DMS53 treated with DMSO at 0.1 percent for 48 hours (cell line): ENCODE results near the gene RALGAPA1.
"Not testable (repeated sequence)": the region's sequence is repeated elsewhere in the genome, so short reads cannot be mapped to it uniquely, and the experiment has no call there.

Source experiments
- DNase-seq: peaks from one replicate; lab custom pipeline; 2025; ENCODE audit not compliant: unreplicated experiment; lab: John Stamatoyannopoulos, UW

The RALGAPA1 gene

DNA sequence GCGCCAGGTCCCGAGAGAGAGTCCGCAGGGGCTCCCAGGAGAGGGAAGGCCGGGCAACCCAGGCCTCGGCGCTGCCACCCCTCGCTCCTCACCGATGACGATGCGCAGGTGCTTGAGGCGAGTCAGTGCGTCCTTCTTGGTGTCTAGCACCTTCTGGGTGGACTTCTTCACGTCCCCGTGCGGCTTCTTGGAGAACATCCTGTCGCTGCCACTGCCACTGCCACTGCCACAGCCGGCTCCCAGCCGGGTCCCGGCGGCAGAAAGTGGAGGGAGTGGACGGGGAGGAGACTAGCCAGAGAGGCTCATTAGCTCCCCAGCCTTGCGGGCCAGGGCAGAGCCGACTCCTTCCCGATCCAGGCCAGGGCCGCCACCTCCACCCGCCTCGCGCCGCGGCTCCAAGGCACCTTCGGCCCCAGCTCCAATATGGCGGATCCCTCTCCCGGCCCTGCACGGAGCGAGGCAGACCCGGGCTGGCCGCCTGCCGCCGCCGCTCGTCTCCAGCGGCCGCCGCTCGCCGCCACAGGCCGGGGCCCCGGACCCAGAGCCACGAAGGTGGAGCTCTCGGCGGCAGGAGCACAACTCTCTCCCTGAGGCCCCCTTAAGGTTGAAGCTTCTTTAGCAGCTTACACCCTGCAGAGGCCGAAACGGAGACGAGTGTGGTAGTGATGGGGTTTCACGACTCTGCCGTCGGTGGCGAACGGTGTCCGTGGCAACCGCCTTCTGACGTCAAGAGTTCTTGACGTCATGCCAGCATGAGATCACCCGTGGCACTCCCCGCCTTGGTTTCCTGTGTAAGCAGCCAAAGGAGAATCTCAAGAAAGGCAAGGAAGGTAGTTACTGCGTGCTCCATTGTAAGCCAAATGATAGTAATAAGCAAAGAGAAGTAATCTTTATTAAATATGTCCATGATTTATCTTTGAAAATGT lies at the start of gene RALGAPA1:
Gene RALGAPA1 (minus strand): TSS at position 658 of the 926 bp plus-strand sequence. CDS start 460 bp downstream, at position 198.
- peak; percentile 84 for DNase-seq

DNA sequence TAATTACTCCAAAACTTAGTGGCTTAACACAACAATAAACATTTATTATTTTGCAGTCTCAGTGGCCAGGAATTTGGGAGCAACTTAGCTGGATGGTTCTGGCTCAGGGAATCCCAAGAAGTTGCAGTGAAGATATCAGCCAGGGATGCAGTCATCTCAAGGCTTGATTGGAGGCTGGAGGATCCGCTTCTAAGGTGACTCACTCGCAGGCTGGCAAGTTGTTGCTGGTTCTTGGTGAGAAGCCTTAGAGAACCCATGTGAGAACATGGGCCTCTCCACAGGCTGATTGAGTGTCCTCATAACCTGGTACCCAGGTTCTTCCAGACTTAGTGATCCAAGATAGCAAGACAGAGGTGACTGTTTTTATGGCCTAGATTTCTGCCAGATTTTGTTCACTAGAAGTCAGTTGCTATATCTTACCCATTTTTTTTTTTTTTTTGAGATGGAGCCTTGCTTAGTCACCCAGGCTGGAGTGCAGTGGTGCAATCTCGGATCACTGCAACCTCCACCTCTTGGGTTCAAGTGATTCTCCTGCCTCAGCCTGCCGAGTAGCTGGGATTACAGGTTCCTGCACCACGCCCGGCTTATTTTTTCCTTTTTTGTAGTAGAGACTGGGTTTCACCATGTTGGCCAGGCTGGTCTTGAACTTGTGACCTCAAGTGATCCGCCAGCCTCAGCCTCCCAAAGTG lies 49.6 kb upstream of the RALGAPA1 start:
- no peak for DNase-seq

DNA sequence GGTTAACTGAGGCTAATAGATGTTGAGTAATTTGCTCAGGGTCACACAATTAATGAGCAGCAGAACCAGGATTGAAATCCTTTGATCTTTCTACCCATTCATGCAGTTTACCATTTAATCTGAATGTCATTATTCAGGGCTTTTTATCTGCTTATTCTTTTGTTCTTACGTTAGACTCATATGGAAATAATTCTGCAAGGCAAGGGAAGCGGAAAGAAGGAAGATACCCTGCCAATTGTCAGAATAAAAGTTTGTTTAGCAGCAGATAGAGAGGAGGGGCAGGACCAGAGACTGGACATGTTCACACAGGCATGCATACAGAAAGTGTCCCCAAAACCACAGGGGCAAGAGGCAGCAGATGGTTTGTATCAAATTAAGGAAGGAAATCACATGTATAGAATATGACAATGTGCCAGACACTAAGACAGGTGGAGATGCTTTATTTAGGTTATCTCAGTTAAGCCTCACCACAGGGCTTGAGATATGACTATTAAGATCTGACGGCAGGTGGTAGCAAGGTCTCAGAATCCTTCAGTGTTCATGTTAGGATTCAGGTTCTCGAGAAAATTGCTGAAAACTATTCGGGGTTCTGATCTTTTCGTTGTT lies 46.9 kb upstream of the RALGAPA1 start:
- no peak for DNase-seq

DNA sequence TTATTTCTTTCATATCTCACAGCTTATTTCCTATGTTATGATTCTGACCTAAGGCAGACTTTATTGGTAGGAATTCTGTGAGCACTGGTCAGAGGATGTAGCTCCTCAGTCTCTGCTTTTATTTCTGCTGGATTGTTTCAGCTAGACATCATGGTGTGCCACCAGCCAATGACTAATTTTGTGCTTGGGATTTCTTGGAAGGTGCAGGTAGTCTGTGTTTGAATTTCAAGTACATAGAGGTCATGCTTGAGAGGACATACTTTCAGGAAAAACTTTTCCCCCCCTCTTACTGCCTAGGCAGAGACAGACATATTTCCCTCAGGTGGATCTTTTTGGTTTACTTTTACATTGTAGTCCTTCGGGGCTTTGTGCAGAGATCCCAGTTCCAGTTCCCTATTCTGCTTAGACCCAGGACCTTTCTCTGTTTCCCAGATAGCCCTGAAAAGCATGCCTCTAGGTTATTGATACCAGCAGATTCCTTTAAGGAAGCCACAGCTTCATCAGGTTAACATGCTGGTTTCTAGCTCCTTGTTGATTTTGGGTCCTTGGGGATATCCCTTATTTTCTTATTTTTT lies 45.7 kb upstream of the RALGAPA1 start:
- DNase-seq: no peak

DNA sequence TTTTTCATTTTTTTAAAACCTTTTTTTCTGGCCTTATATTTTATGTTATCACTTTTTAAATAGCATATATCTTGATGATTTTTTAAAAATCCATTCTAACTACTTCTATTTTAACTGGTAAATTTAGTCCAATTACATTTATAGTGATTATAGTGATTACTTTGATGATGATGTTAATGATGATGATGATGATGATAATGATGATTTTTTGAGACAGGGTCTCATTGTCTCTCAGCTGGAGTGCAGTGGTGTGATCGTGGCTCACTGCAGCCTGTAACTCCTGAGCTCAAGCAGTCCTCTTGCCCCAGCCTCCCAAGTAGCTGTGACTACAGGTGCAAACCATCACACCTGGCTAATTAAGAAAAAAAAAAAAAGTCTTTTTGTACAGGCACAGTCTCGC lies 44.1 kb upstream of the RALGAPA1 start:
- DNase-seq: no peak

DNA sequence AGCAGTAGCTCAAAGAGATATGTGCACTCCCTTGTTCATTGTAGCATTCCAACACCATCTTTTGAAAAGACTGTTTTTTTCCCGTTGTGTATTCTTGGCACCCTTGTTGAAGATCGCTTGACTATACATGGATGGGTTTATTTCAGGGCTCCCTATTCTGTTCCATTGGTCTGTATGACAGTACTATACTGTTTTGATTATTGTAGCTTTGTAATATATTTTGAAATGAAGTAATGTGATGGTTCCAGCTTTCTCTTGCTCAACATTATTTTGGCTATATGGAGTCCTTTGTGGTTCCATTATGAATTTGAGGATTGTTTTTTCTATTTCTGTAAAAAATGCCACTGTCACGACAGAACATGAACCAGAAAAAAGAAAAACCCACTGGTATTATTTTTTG lies 42.7 kb upstream of the RALGAPA1 start:
- no peak for DNase-seq

DNA sequence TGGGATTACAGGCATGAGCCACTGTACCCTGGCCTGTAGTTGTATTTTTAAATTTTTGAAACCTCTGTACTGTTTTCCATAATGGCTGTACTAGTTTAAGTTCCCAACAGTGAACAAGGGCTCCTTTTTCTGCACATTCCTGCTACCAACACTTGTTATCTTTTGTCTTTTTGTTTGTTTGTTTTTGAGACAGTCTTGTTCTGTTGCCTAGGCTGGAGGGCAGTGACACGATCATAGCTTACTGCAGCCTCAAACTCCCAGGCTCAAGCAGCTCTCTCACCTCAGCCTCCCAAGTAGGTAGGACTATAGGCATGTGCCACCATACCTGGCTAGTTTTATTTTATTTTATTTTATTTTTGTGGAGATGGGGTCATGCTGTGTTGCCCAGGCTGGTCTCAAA lies 40.0 kb upstream of the RALGAPA1 start:
- DNase-seq: no peak

DNA sequence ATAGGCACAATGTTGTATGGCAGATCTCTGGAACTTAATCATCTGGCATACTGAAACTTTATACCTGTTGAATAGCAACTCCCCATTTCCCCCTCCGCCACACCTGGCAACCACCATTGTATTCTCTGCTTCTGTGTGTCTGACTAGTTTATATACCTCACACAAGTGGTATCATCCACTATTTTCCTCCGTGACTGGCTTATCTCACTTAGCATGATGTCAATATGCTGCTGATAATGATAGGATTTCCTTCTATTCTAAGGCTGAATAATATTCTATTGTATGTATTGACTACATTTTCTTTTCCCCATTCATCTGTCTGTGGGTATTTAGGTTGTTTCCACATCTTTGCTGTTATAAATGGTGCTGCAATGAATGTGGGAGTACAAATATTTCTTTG lies 38.5 kb upstream of the RALGAPA1 start:
- DNase-seq: no peak

DNA sequence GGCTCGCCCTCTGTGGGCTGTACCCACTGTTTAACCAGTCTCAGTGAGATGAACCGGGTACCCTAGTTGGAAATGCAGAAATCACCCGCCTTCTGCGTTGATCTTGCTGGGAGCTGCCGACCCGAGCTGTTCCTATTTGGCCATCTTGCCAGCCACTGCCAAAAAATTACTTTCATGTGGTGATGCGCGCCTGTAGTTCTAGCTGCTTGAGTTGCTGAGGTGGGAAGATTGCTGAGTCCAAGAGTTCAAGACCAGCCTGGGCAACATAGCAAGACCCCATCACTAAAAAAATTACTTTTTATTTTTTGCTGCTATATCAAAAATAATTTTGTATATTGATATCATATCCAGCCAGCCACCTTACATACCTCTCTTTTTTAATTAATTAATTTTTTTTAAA lies 35.4 kb upstream of the RALGAPA1 start:
- no peak for DNase-seq

DNA sequence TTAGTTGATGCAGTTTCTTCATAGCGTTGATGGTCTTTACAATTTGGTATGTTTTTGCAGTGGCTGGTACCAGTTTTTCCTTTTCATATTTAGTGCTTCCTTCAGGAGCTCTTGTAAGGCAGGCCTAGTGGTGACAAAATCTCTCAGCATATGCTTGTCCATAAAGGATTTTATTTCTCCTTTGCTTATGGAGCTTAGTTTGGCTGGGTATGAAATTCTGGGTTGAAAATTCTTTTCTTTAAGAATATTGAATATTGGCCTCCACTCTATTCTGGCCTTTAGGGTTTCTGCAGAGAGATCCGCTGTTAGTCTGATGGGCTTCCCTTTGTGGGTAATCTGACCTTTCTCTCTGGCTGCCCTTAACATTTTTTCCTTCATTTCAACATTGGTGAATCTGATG lies 33.1 kb upstream of the RALGAPA1 start:
- DNase-seq: not testable (repeated sequence)

DNA sequence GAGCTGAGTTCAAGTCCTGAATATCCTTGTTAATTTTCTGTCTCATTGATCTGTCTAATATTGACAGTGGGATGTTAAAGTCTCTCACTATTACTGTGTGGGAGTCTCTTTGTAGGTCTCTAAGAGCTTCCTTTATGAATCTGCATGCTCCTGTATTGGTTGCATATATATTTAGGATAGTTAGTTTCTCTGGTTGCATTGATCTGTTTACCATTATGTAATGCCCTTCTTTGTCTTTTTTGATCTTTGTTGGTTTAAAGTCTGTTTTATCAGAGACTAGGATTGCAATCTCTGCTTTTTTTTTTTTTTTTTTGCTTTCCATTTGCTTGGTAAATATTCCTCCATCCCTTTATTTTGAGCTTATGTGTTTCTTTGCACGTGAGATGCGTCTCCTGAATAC lies 32.6 kb upstream of the RALGAPA1 start:
- not testable (repeated sequence) for DNase-seq

DNA sequence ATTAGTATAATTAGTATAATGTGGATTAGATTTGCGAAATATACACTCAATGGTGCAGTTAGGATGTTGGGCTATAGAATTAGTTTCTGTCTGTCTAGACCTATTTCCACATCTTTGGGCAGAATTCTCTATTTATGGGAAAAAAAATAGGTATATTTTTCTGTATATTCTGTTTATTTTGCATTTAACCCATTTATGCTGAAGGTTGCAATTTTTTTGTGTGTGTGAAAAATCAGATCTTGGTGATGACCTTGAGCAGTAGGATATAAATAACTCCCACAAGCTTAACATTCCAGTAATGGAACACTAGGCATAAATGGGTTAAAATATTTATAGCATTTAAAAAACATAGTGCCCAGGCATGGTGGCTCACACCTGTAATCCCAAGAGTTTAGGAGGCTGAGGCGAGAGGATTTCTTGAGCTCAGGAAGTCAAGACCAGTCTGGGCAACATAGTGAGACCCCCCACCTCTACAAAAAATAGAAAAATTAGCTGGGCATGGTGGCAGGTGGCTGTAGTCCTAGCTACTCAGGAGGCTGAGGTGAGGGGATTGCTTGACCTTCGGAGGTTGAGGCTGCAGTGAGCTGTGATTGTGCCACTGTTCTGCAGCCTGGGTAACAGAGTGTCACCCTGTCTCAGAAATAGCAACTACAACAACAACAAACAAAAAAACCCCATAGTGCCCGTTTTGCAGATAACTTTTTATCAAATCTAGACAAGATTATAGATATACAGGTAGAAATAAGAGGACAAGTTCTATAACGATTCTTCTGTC lies 26.3 kb upstream of the RALGAPA1 start:
- DNase-seq: no peak

DNA sequence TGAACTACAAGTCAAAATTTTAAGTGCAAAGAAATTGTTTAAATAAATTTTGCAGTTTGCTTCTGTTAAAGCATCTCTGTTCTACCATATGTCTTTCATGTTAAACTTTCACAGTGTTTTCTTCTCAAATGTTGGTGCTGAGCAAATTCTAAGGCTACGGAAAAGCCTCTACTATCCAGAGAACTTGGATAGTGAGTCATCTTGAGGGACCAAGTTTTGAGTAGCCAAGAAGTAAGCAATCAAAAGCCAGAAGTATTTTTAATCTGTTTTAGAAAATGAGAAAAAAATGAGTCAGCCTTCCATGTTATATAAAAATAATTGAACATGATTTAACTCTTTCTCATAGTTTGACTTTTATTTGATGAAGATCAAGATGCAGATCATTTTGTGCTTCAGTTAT lies 20.4 kb upstream of the RALGAPA1 start:
- no peak for DNase-seq

DNA sequence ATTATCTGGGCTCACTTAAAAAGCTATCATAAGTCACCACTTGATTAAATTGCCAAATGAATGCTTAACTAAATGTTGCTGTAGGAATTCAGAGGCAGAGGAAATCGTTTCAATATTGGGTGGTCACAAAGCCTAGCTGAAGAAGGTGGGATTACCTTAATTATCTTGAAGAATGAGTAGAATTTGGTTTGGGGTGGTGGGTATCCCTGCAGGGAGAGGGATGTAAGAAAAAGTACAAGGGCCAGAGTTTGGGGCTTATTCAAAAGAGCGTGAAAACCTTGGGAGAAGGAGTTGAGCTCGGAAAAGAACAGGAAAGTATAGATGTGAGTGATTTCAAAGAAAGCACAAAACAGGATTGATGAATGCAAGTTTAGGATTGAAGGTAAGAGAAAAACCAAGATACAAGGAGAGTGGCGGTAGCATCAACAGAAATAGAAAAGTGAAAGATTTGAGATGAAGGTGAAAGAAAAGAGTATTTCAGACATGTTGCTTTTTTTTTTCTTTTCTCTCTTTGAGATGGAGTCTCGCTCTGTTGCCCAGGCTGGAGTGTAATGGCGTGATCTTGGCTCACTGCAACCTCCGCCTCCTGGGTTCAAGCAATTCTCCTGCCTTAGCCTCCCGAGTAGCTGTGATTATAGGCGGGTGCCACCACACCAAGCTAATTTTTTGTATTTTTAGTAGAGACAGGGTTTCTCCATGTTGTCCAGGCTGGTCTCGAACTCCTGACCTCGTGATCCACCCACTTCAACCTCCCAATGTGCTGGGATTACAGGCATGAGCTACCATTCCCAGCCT lies 18.8 kb upstream of the RALGAPA1 start:
- DNase-seq: no peak

DNA sequence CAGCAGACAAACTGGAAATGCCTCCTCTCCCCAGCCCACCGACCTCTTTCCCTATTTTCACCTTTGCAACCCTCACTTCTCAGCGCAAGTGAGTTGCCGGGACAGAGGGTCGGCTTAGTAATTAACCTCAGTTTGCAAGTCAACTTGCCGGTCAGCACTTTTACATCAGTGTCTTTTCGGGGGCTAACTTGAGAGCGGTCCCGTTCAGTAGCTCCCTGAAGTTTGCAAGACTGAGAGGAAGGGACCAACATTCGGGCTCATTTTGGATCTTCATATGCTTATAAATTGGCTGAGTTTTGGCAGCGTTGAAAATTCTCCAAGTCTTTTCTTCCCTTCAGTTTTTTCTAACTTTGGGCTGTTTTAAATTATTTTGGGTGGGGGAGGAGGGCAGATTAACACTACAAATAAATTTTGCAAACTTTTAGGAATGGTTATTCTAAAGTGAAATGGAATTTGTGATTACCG lies 17.9 kb upstream of the RALGAPA1 start:
- DNase-seq: no peak

DNA sequence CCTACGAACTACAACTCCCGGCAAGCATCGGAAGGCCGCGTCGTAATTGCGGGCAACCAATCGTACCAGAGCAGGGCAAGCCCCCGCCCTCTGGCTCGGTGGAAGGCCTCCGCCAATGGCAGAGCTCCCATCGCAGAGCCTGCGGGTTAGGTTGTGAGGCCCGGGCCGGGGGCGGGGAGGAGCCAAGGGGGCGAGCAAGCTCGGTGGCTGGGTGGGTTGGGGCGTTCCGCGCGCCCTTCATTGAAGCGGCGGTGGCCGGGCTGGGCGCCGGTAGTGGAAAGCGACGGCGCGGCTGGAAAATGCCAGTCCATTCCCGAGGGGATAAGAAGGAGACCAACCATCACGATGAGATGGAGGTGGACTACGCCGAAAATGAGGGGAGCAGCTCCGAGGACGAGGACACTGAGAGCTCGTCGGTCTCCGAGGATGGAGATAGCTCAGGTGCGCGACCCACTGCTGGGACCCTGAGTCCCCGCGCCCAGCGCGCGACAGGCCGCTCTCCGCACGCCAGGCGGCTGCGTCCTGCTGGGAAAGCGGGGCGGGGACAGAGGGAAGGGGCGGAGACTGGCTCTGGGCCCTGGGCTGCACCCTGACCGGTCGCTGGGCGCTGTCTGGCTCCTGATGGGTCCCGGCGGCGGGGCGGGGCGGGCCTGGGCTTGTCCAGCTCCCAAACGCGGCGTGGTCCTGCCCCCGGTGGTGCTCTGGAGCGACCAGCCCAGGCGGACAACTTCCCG lies 17.3 kb upstream of the RALGAPA1 start, which contains the start of gene BRMS1L:
Gene BRMS1L (plus strand): TSS at position 121 of the 734 bp plus-strand sequence. CDS start 179 bp downstream, at position 300.
- peak; percentile 91 for DNase-seq

DNA sequence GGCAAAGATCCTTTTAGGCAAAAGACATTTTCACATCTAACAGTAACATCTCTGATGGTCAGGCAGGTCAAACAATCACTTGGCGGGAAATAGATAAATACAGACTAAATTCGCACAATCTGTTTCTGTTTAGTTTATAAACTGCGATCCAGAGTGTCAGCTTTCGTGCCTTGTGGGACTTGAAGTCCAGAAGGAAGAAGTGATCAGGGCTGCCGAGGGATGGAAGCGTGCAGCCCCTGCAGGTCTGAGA lies 16.8 kb upstream of the RALGAPA1 start:
- no peak for DNase-seq

DNA sequence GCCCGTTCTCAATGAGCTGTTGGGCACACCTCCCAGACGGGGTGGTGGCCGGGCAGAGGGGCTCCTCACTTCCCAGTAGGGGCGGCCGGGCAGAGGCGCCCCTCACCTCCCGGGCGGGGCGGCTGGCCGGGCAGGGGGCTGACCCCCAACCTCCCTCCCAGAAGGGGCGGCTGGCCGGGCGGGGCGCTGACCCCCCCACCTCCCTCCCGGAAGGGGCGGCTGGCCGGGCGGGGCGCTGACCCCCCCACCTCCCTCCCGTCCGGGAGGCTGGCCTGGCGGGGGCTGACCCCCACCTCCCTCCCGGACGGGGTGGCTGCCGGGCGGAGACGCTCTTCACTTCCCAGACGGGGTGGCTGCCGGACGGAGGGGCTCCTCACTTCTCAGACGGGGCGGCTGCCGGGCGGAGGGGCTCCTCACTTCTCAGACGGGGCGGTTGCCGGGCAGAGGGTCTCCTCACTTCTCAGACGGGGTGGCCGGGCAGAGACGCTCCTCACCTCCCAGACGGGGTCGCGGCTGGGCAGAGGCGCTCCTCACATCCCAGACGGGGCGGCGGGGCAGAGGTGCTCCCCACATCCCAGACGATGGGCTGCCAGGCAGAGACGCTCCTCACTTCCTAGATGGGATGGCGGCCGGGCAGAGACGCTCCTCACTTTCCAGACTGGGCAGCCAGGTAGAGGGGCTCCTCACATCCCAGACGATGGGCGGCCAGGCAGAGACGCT lies 15.5 kb upstream of the RALGAPA1 start:
- not testable (repeated sequence) for DNase-seq

DNA sequence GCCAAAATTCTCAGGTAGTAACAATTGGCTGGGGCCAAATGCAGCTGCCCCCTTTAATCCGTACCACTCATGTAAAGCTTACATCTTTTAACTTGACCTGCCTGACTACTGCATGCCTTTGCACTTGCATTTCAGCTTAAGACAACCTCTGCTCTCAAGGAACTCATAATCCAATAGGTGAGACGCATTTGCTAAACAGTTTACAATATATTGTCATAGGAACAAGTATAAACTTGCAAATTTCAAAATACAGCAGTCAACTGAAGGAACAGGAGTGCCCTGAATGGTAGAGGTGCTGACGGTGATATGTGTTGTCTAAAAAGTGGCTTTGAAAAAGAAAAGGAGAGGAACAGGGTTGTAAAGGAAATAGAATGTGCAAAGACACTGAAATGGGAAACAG lies 13.4 kb upstream of the RALGAPA1 start:
- DNase-seq: no peak
